Left hindlimb (tissue), 1 donor: Measurements from ENCODE around the gene TAF6L.
"Not testable (repeated sequence)": the region's sequence is repeated elsewhere in the genome, so short reads cannot be mapped to it uniquely, and the experiment has no call there.

ENCODE experiments used
- DNase-seq: peaks from one replicate; pipeline ENCODE4 v3.0.0-alpha.2; 2018

Gene TAF6L

GRCh38 chr11:62771144-62772021, at the start of gene TAF6L:
TSS of gene TAF6L (plus strand) at chr11:62771396. CDS start at chr11:62775784, 4,388 bp downstream.
- DNase-seq = peak; percentile 98

DNA sequence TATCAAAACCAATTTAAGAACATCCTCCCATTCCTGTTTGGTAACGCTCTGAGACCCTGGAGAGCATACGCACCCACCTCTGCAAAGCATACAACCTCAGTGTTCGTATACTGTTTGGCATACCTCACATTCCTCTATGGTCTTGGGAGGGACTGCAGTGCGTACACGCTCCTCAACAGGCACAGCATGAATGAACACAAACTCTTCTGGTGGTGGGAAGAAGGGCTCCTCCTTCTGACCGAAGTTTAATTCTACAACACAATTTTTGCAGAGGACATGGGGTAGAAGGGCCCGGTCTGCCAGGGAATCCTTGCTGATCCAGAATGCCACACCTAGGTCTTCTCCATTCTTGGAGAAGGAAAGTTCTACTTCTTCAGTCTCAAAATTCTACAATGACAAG, 49.2 kb upstream of the TAF6L start:
- DNase-seq = no peak

DNA sequence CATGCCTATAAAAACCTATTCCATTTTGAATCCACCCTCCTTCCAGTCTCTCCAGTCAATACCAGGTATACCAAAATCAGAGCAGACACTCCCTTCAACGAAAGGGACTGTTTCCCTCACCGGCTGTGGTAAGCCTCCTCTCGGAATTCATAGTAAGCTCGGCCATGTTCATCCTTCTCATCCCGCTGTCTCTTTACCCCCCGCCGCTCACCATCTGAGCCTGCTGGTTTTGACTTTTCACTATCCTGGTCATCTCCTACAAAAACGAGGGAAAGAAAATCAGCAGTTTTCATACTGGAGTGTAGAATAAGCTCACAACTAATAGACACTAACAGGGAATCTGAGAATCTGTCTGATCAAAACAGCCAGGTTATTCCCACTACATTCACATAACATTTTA, 47.0 kb upstream of the TAF6L start:
- no peak for DNase-seq

DNA sequence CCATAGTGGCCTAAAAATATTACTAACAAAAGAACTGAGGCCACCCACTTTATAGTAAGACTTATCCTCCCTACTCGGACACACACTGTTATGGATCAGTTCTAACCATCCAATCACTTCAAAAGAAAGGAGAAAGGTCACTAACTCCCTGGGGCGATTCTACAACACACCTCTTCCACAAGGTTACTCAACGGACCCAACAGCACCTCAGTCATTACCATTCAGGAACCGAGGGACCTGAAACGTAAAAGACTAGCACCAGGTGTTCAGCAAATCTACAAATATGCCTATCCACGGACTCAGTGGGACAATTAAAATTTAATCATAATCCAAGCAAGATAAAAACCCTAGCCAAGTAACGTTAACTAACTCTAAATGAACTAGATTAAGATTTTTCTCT, 45.5 kb upstream of the TAF6L start:
- DNase-seq = no peak

GRCh38 chr11:62726156-62726914, 44.9 kb upstream of the TAF6L start:
- no peak for DNase-seq

DNA sequence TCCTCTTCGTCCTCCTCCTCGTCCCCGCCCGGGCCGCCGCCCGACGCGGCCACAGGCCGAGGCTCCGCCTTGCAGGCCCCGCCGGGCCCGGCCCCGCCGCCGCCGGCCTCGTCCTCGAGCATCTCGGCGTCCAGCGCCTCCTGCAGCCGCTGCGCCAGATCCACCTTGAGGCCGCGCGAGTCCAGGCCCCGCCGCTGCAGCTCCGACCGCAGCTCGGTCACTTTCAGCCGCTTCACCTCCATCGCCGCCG, 44.4 kb upstream of the TAF6L start:
- DNase-seq = no peak

DNA sequence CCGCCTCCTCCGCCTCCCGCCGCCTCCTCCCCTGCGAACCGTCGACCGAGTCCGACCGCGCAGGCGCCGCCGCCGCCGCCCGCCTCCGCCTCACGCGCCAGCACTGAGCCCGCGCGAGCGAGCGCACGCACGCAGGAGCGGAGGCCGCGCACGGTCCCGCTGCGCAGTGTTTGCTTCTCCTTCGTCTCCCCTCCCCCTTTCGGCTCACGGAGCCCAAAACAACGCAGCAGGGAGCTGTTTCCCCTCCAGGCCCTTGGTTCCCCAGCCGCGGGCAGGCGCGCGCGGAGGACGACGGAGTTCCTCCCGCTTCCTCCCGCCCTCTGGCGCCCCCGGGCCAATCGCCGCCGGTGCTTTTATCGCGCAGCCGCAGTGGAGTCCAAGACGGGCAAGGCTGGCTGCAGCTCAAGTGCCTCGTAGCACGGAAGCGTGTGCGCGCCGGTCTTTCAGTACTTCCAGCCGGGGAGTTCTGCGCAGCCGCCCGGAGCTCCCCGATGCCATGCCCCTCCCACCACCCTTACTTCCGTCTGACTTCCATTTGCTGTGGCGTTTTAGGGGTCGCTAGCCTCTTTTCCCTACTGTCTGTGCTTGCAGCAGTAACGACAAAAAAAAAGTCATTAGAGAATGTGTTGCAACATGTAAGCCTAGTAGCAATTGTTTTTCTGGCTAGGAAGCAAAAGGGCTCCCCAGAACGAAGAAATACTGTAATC, 43.9 kb upstream of the TAF6L start, which contains the start of gene HNRNPUL2:
Gene HNRNPUL2, minus strand, starts transcription at position 293 of the 707 bp plus-strand sequence. CDS start 301 bp downstream, outside the sequence.
- peak; percentile 99 for DNase-seq

DNA sequence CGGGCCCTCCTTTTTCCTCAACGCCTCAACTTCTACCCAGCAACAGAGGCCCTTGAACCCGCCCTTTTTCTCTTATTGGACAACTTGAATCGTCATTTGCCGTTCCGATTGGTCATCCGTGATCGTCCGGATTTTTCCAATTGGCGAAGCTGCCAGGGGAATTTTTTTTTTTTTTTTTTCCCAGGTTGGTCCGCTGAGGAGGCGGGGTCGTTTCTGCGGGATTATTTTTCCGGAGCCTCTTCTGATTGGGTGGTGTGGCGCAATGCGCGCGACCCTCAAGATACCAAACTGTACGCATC, 43.4 kb upstream of the TAF6L start:
- DNase-seq = peak; percentile 93

DNA sequence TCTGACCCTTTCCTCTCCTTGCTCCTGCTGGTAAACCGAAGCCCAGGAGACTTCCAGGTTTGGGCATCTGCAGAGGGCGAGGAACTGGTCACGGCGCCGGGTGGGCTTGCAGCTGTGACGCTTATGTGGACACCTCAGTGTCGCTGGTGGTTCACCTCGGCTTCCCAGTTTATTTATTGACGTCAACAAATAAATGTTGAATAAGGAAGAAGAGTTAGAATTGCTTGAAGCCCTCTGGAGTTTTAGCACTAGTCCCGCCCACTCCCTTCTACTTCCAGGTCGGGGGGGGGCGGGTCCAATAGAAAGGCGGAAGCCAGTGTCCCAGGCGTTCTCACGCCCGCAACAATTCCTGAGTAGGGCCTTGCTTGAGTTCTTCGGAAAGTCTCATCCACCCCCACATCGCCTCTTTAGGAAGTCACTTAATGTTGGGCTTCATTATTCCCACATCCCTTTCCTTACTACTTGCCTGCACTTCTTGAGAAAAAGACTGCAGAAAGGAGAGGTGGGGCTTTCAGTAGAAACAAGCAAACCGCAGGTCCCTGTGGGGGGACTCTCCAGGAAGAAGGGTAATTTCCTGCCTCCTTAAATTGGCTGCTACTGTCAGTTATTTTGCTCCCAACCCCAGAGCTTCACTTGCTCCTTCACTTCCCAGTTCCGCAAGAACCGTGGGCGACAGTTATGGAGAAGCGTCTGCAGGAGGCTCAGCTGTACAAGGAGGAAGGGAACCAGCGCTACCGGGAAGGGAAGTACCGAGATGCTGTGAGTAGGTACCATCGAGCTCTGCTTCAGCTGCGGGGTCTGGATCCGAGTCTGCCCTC, 42.8 kb upstream of the TAF6L start, which contains the start of gene TTC9C:
Gene TTC9C, plus strand, starts transcription at position 316 of the 818 bp plus-strand sequence. Its CDS starts 363 bp downstream, at position 679.
- DNase-seq = peak; percentile 91

GRCh38 chr11:62730076-62730475, 41.1 kb upstream of the TAF6L start:
- not testable (repeated sequence) for DNase-seq

GRCh38 chr11:62732830-62733229, 38.4 kb upstream of the TAF6L start:
- no peak for DNase-seq

- DNase-seq = no peak
Measured at GRCh38 chr11:62737196-62737595, 34.0 kb upstream of the TAF6L start.

DNA sequence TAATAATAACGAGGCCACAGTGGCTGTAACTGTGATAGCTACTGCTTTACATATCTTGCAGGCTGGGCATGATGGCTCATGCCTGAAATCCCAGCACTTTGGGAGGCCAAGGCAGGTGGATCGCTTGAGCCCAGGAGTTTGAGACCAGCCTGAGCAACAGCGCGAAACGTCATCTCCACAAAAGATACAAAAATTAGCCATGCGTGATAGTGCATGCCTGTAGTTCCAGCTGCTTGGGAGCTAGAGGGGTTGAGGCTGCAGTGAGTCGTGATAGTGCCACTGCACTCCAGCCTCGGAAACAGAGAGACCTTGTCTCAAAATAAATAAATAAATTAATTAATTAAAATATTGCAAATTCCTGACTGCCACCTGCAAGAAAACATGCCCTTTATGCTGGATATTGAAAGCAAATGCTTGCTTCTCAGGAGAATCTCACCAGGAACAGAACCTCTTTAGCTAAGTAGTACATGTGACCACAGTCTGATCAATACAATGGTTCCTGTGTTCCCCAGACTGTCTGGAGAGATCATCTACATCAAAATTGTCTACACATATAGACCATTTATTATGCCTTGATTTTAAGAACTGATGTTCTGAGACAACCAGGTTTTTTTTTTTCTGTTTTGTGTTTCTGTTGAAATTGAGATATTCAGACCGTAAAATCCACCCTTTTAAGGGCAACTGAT, 23.6 kb upstream of the TAF6L start:
- no peak for DNase-seq

- not testable (repeated sequence) for DNase-seq
Measured at GRCh38 chr11:62749931-62750330, 21.3 kb upstream of the TAF6L start.

DNA sequence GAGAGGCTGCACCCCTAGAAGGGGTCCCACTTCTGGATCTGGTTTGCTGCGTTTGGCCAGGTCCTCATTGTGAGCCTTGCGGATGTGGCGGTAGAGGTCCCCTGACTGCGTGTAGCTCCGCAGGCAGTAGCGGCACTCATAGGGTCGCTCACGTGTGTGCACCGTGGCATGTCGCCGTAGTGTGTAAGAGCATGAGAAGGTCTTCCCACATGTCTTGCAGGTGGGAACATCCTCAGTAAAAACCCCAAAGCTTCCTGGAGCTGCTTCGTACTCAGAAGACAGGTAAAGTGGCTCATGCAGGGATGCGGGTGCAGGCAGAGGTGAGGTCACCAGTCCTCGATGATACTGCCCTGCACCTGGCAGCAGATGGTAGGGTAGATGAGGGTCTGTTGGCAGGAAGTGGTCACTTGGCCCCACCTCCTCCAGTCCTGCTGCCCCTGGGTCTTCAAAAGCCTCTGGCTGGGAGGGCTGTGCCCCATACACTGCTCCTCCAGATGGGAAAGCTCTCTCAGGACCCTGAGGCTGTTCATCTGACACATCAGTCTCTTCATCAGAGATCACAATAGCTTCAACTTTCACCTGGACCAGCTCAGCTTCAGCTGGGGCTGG, 18.9 kb upstream of the TAF6L start:
- no peak for DNase-seq

DNA sequence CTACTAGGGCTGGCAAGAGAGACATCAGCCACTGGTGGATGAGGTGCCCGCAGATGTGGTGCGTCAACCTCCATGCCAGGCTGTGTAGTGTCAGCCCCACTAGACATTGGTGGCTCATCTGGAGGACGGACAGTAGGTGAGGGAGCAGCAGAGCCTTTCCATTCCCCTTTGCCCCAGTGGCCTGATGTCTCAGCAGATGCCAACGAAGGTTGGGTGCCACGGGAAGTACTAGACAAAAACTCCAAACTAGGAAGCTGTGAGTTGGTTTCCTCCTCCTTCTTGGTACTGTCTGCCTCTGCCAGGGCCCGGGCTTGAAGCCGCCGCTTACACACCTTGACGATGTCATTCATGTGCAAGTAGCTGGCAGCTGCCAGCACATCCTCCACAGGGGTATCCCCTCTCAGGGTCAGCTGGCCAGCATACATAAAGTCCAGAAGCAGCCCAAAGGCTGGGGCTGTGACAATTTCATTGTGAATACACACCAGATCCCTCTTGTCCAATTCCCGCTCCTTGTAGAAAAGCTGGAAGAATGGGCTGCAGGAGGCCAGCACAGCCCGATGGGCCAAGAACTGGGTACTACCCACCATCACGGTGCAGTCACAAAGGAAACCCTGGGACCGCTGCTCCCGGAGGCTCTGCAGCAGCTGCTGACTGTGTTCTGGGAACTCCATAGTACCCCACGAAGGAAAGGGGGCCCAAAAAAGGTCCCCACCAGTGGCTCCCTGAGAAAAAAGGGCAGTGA, 18.0 kb upstream of the TAF6L start:
- no peak for DNase-seq

GRCh38 chr11:62753736-62754603, 17.2 kb upstream of the TAF6L start, which contains the start of gene ZBTB3:
TSS of gene ZBTB3 (minus strand) at chr11:62754160. CDS start at chr11:62753664, 496 bp downstream.
- peak; percentile 98 for DNase-seq

GRCh38 chr11:62755086-62755615, 16.0 kb upstream of the TAF6L start:
- DNase-seq = no peak
